Liver (tissue), 2 donors: ENCODE data around the gene RYR1.

Experiments used
- CTCF ChIP-seq: fragments of 150-350 bp; IDR thresholded peaks from 2 replicates; pipeline ENCODE4 v1.5.1; 2017; ENCODE audit warnings: improper control_type of control experiment, low read depth, low read length; ENCODE audit not compliant: missing input control
- YY1 ChIP-seq: IDR thresholded peaks from 2 replicates; pipeline ENCODE4 v1.6.1; 2016; ENCODE audit warnings: antibody characterized with exemption, mild to moderate bottlenecking
- TF ChIP-seq, protein P1 (sequence below): IDR thresholded peaks from 2 replicates; pipeline ENCODE4 v1.6.1; 2016; ENCODE audit warnings: antibody characterized with exemption
- donor health status: healthy.

- TF ChIP-seq CTCF: no peak
- no peak for TF ChIP-seq YY1
- TF ChIP-seq, protein P1, sequence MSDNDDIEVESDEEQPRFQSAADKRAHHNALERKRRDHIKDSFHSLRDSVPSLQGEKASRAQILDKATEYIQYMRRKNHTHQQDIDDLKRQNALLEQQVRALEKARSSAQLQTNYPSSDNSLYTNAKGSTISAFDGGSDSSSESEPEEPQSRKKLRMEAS: no peak
These were observed 72.5 kb downstream of the RYR1 start for GRCh38 chr19:38505958-38506357.
